ENCODE measurements around the gene RAP1GAP.

RAP1GAP gene

DNA sequence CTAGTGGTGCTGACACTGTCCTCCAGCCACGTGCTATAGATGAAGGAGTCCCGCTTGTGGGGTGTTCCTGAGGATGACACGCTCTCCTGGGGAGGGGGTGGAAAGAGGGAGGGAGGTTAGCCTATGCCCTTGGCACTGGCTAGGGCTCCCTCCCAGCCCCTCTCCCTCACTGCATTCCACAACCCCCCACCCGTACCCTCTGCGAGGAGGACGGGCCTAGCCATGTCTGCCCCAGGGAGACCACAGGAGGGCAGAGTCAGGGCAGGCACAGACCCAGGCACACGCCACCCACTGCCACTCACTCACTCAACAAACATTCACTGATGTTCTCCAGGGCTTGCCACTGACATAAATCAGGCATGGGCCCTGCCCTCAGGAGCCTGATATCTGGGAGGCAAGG, 70.7 kb downstream of the RAP1GAP start:
- Histone ChIP-seq H3K9me3 (replicated peaks; ENCODE audit: low read length) (no peaks in the 10 kb centered on the region), H3K4me3 (ENCODE audit: low read length) (no peak overlapping the region), H3K27me3 (ENCODE audit: control insufficient read depth, insufficient read depth, low read length) (peaks cover 26% of the 10 kb centered on the region), H3K9ac (ENCODE audit: low read depth, low read length) (no peak overlapping the region), H3K4me1 (ENCODE audit: control insufficient read depth, insufficient read depth, low read length) (no peaks in the 10 kb centered on the region), H3K36me3 (ENCODE audit: insufficient read depth, low read length) (no peaks in the 10 kb centered on the region), H3K4me2 (ENCODE audit: low read length) (no peak overlapping the region)

DNA sequence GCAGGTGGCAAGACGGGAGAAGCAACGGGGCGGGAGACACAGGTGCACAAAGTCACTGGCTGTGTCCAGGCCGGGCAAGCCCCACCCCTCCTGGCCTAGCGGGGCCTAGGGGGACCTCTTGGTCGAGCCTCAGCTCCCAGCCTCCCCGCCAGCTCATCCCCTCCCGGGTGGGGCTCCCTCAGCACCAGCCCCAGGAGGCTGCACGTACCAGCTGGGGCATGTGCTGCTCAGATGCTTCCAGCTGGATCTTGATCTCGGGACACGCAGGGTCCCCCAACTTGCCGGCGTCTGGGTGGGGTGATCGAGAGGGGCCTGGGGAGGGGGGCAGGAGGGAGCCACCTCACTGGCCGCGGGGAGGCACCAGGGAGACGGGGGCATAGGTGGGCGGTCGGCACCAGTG, 71.4 kb downstream of the RAP1GAP start:
- no peak overlapping the region for H3K9ac ChIP-seq (ENCODE audit: low read depth, low read length)
- H3K4me1 ChIP-seq (ENCODE audit: control insufficient read depth, insufficient read depth, low read length) = no peaks in the 10 kb centered on the region

DNA sequence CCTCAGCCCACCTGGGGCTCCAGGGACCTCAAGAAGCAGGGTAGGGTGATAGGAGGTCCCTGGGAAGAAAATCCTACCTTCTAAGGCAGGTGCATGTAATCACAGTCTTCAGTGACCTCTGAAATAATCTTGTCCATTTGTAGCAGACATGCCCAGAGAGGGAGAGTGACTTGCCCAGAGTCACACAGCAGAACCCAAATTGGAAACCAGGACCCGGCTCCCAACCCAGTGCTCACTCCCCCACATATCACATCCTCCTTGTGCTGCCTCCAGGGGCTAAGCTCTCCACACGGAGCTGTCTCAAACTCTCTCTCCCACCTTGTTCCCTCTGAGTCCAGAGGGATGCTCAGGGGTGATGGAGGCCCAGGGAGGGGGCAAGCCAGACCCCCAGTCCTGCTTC, 72.5 kb downstream of the RAP1GAP start:
- Histone ChIP-seq H3K9ac (ENCODE audit: low read depth, low read length) (no peak overlapping the region), H3K4me1 (ENCODE audit: control insufficient read depth, insufficient read depth, low read length) (no peaks in the 10 kb centered on the region), H3K27me3 (ENCODE audit: control insufficient read depth, insufficient read depth, low read length) (peaks cover 15% of the 10 kb centered on the region), H3K4me2 (ENCODE audit: low read length) (no peak overlapping the region), H3K4me3 (ENCODE audit: low read length) (no peak overlapping the region), H3K9me3 (replicated peaks; ENCODE audit: low read length) (no peaks in the 10 kb centered on the region), H3K36me3 (ENCODE audit: insufficient read depth, low read length) (no peaks in the 10 kb centered on the region)

More for the DNA sequence above, 71.4 kb downstream of the RAP1GAP start:
- H3K36me3 ChIP-seq (ENCODE audit: insufficient read depth, low read length) = no peaks in the 10 kb centered on the region
- no peaks in the 10 kb centered on the region for H3K9me3 ChIP-seq (replicated peaks; ENCODE audit: low read length)
- no peak overlapping the region for H3K4me3 ChIP-seq (ENCODE audit: low read length)
- peaks cover 25% of the 10 kb centered on the region for H3K27me3 ChIP-seq (ENCODE audit: control insufficient read depth, insufficient read depth, low read length)
- no peak overlapping the region for H3K4me2 ChIP-seq (ENCODE audit: low read length)

DNA sequence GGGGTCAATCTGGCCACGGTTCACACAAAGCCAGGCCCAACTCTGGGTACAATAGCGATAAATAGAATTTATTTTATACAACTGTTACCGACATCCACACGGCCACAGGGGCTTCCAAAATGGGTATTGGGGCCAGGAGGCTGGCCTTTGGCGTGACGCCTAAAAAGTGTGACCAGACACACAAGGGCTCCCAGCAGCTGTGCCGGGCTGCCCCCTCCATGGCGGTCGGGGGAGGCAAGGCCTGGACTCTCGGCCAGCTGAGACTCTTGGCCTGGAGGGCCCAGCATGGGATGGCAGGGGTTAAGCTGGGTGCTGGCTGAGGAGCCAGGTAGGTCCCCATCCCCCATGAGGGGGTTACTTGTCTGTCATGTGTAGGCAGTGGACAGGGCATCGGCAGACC, 73.0 kb downstream of the RAP1GAP start:
- H3K36me3 ChIP-seq (ENCODE audit: insufficient read depth, low read length) = no peaks in the 10 kb centered on the region
- no peak overlapping the region for H3K4me3 ChIP-seq (ENCODE audit: low read length)
- no peak overlapping the region for H3K4me2 ChIP-seq (ENCODE audit: low read length)
- H3K4me1 ChIP-seq (ENCODE audit: control insufficient read depth, insufficient read depth, low read length) = no peaks in the 10 kb centered on the region
- H3K9ac ChIP-seq (ENCODE audit: low read depth, low read length) = no peak overlapping the region
- peaks cover 15% of the 10 kb centered on the region for H3K27me3 ChIP-seq (ENCODE audit: control insufficient read depth, insufficient read depth, low read length)
- H3K9me3 ChIP-seq (replicated peaks; ENCODE audit: low read length) = no peaks in the 10 kb centered on the region

DNA sequence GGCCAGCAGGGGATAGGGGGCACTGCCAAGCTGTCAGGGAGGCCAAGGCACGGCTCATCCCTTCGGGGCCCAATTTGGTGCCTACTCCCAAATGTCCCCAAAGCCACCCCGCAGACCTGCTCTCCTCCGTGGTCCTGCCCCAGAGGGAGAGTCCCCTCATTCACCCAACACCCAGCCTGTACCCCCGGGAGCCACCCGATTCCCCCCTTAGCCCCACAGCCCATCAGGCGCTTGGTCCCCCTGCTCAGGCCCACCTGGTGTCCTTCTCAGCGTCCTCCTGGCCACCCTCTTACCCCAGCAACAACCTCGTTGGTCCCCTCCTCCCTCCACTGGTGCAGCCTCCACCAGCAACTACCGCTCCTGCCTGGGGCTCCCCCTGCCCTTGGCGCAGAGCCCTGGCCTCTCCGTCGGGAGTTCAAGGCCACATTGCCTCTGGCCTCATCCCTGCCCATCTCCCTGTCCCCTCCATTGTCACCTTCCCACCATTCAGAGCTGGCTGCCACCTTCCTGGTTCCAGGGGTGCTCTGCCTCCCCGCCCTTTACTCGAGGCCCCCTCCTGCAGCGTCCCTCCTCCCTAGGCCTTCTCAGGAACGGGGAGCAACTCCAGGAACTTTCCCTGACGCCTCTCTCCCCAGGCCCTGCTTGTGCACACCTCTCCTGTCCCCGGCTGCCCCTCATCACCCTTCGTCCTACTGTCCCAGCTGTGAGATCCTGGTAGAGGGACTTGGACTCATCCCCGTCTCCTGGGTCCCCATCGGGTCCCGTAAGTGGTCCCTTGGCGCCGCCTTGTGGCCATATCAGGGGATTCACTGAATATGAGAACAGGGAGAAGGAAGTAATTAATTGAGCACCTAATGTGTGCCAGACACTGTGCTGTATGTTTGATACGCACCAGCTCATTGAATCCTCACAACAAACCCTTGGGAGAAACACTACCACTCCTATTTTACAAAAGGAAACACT, 73.9 kb downstream of the RAP1GAP start:
- H3K9me3 ChIP-seq (replicated peaks; ENCODE audit: low read length) = no peaks in the 10 kb centered on the region

DNA sequence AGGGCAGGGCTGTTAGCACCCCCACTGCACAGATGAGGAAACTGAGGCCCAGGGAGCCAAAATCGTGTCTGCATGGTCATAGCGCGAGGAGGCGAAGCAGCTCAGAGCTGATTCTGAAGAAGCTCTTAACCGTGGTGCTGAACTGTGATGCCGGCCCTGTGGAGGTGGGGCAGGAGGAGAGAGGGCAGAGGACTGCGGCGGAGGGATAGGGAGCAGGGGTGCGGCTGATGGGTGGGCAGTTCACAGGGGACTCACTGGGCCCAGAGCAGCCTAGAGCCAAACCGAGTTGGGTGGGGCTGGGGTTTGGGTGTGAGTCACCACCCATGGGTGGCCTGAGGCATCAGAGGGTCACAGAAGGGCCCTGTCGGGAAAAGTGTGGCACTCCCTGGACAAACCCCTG, 74.7 kb downstream of the RAP1GAP start:
- H3K9ac ChIP-seq (ENCODE audit: low read depth, low read length) = no peak overlapping the region
- H3K4me1 ChIP-seq (ENCODE audit: control insufficient read depth, insufficient read depth, low read length) = peaks cover 12% of the 10 kb centered on the region
- peaks cover 7% of the 10 kb centered on the region for H3K27me3 ChIP-seq (ENCODE audit: control insufficient read depth, insufficient read depth, low read length)
- no peak overlapping the region for H3K4me3 ChIP-seq (ENCODE audit: low read length)
- no peaks in the 10 kb centered on the region for H3K36me3 ChIP-seq (ENCODE audit: insufficient read depth, low read length)
- H3K9me3 ChIP-seq (replicated peaks; ENCODE audit: low read length) = no peaks in the 10 kb centered on the region
- no peak overlapping the region for H3K4me2 ChIP-seq (ENCODE audit: low read length)

More for the DNA sequence above, 73.9 kb downstream of the RAP1GAP start:
- Histone ChIP-seq H3K4me2 (ENCODE audit: low read length) (no peak overlapping the region), H3K4me1 (ENCODE audit: control insufficient read depth, insufficient read depth, low read length) (peaks cover 6% of the 10 kb centered on the region), H3K9ac (ENCODE audit: low read depth, low read length) (no peak overlapping the region), H3K27me3 (ENCODE audit: control insufficient read depth, insufficient read depth, low read length) (peaks cover 14% of the 10 kb centered on the region), H3K36me3 (ENCODE audit: insufficient read depth, low read length) (no peaks in the 10 kb centered on the region), H3K4me3 (ENCODE audit: low read length) (no peak overlapping the region)

DNA sequence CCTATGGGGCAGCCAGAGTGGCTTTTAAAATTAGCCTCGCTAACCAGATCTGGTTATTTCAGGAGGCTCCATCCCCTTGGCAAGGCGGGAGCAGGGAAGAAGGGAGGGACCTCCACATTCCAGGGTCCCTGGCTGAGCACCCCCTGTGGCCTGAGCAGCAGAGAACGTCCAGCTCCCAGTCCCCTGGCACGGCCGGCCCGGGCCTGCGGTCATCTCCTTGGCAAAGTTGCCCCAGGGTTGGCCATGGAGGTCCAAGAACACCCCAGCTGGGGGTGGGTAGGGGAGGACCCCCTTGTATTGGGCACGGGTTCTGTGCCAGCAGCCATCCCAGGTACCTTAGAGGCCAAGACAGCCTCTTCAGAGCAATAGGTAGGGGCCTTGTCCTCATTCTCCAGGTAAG, 75.9 kb downstream of the RAP1GAP start:
- Histone ChIP-seq H3K27me3 (ENCODE audit: control insufficient read depth, insufficient read depth, low read length) (no peaks in the 10 kb centered on the region), H3K36me3 (ENCODE audit: insufficient read depth, low read length) (no peaks in the 10 kb centered on the region), H3K4me3 (ENCODE audit: low read length) (no peak overlapping the region), H3K9ac (ENCODE audit: low read depth, low read length) (no peak overlapping the region), H3K9me3 (replicated peaks; ENCODE audit: low read length) (no peaks in the 10 kb centered on the region), H3K4me1 (ENCODE audit: control insufficient read depth, insufficient read depth, low read length) (peaks cover 12% of the 10 kb centered on the region), H3K4me2 (ENCODE audit: low read length) (no peak overlapping the region)

DNA sequence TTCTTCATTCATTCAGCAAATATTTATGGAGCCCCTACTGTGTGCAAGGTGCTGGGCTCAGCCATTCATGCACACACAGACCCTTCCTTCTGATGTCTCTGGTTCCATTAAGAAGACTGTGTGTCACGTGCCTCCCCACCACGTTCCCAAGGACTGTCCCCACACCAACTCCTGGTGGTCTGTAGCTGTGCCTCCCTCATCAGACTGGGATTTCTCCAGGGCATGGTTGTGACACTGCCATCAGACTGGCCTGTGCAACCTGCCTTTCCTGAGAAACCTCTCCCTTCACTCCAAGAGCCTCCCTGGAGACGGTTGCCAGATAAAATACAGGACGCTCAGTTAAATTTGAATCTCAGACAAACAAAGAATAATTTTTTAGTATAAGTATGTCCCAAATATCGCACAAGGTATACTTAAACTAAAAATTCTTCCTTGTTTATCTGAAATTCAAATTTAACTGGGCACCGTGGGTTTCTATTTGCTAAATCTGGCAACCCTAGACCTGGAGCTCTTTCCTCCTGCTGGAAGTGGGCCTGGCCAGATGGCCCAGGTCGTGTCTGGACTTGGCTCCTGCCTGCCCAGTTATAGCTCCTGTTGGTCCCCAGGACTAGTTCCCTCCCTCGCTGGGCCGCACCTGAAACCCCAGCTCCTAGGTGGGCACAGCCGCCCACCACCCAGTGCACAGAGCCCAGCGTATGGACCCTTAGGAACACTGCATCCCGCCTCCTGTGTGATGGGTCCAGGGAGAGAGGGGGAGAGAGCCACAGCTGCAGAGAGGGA, 76.9 kb downstream of the RAP1GAP start:
- H3K4me3 ChIP-seq (ENCODE audit: low read length) = no peak overlapping the region
- no peak overlapping the region for H3K4me2 ChIP-seq (ENCODE audit: low read length)
- no peak overlapping the region for H3K9ac ChIP-seq (ENCODE audit: low read depth, low read length)
- H3K36me3 ChIP-seq (ENCODE audit: insufficient read depth, low read length) = no peaks in the 10 kb centered on the region
- H3K9me3 ChIP-seq (replicated peaks; ENCODE audit: low read length) = no peaks in the 10 kb centered on the region
- no peaks in the 10 kb centered on the region for H3K27me3 ChIP-seq (ENCODE audit: control insufficient read depth, insufficient read depth, low read length)
- peaks cover 17% of the 10 kb centered on the region for H3K4me1 ChIP-seq (ENCODE audit: control insufficient read depth, insufficient read depth, low read length)

DNA sequence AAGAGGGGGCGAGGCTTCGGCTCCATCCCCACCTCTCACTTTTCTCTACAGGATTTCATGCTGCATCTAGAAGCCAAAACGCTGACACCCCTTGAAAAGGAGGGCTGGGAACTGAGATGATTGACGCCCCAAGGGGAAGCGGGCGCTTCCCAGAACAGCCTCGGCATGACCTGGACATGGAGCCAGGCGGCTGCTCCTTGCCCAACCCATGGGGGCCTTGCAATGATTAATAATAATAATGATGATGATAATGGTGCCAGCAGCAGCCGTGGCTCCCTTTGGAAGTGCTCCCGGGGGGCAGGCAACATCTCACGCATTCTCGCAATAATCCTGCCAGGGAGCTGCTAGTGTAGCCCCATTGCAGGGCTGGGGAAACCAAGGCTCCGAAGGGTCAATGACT, 78.2 kb downstream of the RAP1GAP start:
- Histone ChIP-seq H3K4me3 (ENCODE audit: low read length) (no peak overlapping the region), H3K4me2 (ENCODE audit: low read length) (no peak overlapping the region), H3K9me3 (replicated peaks; ENCODE audit: low read length) (no peaks in the 10 kb centered on the region), H3K27me3 (ENCODE audit: control insufficient read depth, insufficient read depth, low read length) (no peaks in the 10 kb centered on the region), H3K4me1 (ENCODE audit: control insufficient read depth, insufficient read depth, low read length) (peaks cover 30% of the 10 kb centered on the region), H3K9ac (ENCODE audit: low read depth, low read length) (no peak overlapping the region), H3K36me3 (ENCODE audit: insufficient read depth, low read length) (no peaks in the 10 kb centered on the region)

DNA sequence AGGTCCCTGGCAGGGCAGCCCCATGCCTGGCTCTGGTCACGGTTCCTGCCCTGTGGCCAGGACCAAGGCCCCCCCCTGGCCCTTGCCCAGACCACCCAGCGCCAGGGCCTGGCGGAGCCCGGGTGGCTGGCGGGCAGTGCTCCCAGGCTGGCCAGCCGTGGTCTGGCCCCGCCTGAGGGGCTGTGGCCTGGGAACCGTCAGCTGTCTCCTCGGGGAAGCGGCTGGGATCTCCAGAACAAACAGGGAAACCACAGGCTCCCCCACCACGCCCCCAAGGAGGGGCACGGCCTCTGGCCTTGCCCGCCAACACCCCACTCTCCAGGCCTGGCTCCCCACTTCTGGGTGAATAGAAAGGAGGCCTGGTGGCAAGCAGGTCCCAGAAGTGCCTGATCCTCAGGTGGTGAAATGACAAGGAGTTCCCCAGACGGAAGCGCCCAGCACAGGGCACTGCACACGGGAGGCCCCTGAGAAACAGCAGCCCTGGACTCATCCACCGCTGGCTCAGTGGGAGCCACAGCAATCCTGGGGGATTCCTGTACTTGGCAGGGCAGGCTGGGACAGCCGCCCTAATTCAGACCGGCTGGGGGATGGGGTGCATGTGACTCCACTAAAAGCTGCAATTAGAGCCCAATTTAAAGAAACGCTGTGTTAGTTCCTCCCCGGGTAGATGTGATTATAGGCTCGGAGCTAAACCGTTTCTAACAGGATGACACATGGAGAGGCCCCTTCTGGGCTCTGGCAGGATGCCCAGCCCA, 78.9 kb downstream of the RAP1GAP start:
- H3K36me3 ChIP-seq (ENCODE audit: insufficient read depth, low read length) = no peaks in the 10 kb centered on the region
- H3K9ac ChIP-seq (ENCODE audit: low read depth, low read length) = no peak overlapping the region
- no peak overlapping the region for H3K4me2 ChIP-seq (ENCODE audit: low read length)
- no peak overlapping the region for H3K4me3 ChIP-seq (ENCODE audit: low read length)
- no peaks in the 10 kb centered on the region for H3K9me3 ChIP-seq (replicated peaks; ENCODE audit: low read length)
- peaks cover 36% of the 10 kb centered on the region for H3K4me1 ChIP-seq (ENCODE audit: control insufficient read depth, insufficient read depth, low read length)
- H3K27me3 ChIP-seq (ENCODE audit: control insufficient read depth, insufficient read depth, low read length) = no peaks in the 10 kb centered on the region

DNA sequence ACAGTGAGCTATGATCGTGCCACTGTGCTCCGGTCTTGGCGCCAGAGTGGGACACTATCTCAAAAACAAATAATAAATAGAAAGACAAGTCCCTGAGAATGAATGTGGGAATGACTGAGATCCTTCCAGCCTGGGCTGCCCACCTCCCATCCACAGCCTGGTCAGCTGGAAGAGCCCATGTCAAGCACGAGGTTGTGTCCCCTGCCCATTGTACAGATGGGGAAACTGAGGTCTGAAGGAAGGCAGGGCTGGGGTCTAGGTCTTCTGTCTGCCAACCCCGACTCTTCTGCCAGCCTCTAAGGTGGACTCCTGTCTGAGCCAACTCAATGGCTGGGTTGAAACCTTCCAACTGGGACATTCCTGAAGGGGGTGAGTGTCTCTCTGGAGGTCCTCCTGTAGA, 79.5 kb downstream of the RAP1GAP start:
- no peak overlapping the region for H3K9ac ChIP-seq (ENCODE audit: low read depth, low read length)
- no peak overlapping the region for H3K4me3 ChIP-seq (ENCODE audit: low read length)
- no peaks in the 10 kb centered on the region for H3K36me3 ChIP-seq (ENCODE audit: insufficient read depth, low read length)
- H3K27me3 ChIP-seq (ENCODE audit: control insufficient read depth, insufficient read depth, low read length) = no peaks in the 10 kb centered on the region
- H3K9me3 ChIP-seq (replicated peaks; ENCODE audit: low read length) = no peaks in the 10 kb centered on the region
- H3K4me2 ChIP-seq (ENCODE audit: low read length) = no peak overlapping the region
- H3K4me1 ChIP-seq (ENCODE audit: control insufficient read depth, insufficient read depth, low read length) = peaks cover 42% of the 10 kb centered on the region

All from skeletal muscle satellite cell (primary cell).